HepG2 (cell line): ENCODE measurements around the gene MEMO1. TPM values are rescaled to one million over a fixed set of nuclear protein-coding genes. Genes with fewer than 3 reads are reported as not detected.

Experiments
- ATAC-seq: fragments of 200-7000 bp; cut with Tn5 transposase; 3 replicates; pipeline ENCODE4 v1.9.1; 2020; ENCODE audit warnings: mild to moderate bottlenecking, moderate library complexity
- BruUV-seq: library from RNA; stranded (reverse); fragments of 400-500 nt; replicated peaks from 2 replicates; lab custom pipeline; 2021; lab: Mats Ljungman, UMichigan
- CTCF ChIA-PET: fragments of 300-600 bp; formaldehyde crosslinking; extraction: SDS; loops from one replicate; lab custom pipeline; 2021; ENCODE audit warnings: low total read pairs, inconsistent platforms, low intra/inter-chr PET ratio; lab: Yijun Ruan, JAX
- POLR2A ChIA-PET: fragments of 350-600 bp; sonication (Branson Sonifier 250); formaldehyde crosslinking; loops from one replicate; lab custom pipeline; 2020; ENCODE audit warnings: antibody characterized with exemption, inconsistent platforms; lab: Yijun Ruan, JAX
- DNase-seq: peaks from one replicate; pipeline ENCODE4 v3.0.0-alpha.2; 2015; ENCODE audit warnings: low spot score
- FAIRE-seq: peaks from 3 replicates; lab custom pipeline; 2011; peaks lifted over from hg19 to GRCh38; lab: Jason Lieb, UNC
- H2AFZ ChIP-seq: one replicate; pipeline ENCODE4 v1.6.1; 2011; ENCODE audit warnings: low read length, inconsistent platforms
- H3K27ac ChIP-seq: fragments of 300-600 bp; 3 replicates; pipeline ENCODE4 v1.8.0; 2011; ENCODE audit warnings: mixed run types, mild to moderate bottlenecking, mixed read lengths, low read length, inconsistent platforms; ENCODE audit not compliant: insufficient read depth; ENCODE audit errors: extremely low read length
- H3K27me3 ChIP-seq, 2 experiments: fragments of 200-600 bp in 1 of 2; 2 replicates in 1 of 2; 3 replicates in 1 of 2; pipeline versions ENCODE4 v1.6.0 to v1.8.0; 2011; ENCODE audit warnings: low read length in 2 of 2, mild to moderate bottlenecking in 2 of 2, moderate library complexity in 2 of 2, inconsistent platforms in 1 of 2; ENCODE audit not compliant: insufficient read depth in 2 of 2, control insufficient read depth in 1 of 2
- H3K36me3 ChIP-seq, 2 experiments: fragments of 200-600 bp in 1 of 2; replicated peaks in 1 of 2; 2 replicates in 1 of 2; 3 replicates in 1 of 2; pipeline versions ENCODE4 v1.5.1 to v1.8.0; 2011; ENCODE audit warnings: low read length in 2 of 2, inconsistent platforms in 1 of 2; ENCODE audit not compliant: insufficient read depth in 2 of 2, control insufficient read depth in 1 of 2
- H3K4me1 ChIP-seq: 2 replicates; pipeline ENCODE4 v1.5.1; 2012; ENCODE audit warnings: low read length, inconsistent platforms; ENCODE audit not compliant: insufficient read depth
- H3K4me2 ChIP-seq: 2 replicates; pipeline ENCODE4 v1.6.0; 2011; ENCODE audit warnings: low read depth, low read length, inconsistent platforms
- H3K4me3 ChIP-seq, 3 experiments: fragments of 200-600 bp in 1 of 3; sonication (generic), shearing (Covaris generic) in 1 of 3; replicated peaks in 1 of 3; 2 replicates each; pipeline ENCODE4 v1.5.1; 2011 to 2016; ENCODE audit warnings: low read length in 3 of 3, inconsistent platforms in 2 of 3, low read depth in 2 of 3, mild to moderate bottlenecking in 2 of 3, control low read depth in 1 of 3, mixed read lengths in 1 of 3; ENCODE audit not compliant: insufficient read depth in 1 of 3
- H3K79me2 ChIP-seq: one replicate; pipeline ENCODE4 v1.6.1; 2011; ENCODE audit warnings: low read length, inconsistent platforms; ENCODE audit not compliant: insufficient read depth
- H3K9ac ChIP-seq: 2 replicates; pipeline ENCODE4 v1.6.0; 2011; ENCODE audit warnings: mild to moderate bottlenecking, low read depth, low read length, inconsistent platforms; ENCODE audit not compliant: insufficient read depth
- H3K9me3 ChIP-seq: 2 replicates; pipeline ENCODE4 v1.5.1; 2012; ENCODE audit warnings: mild to moderate bottlenecking, low read length
- H4K20me1 ChIP-seq: 2 replicates; pipeline ENCODE4 v1.6.0; 2011; ENCODE audit warnings: inconsistent platforms, mild to moderate bottlenecking, low read length, moderate library complexity; ENCODE audit not compliant: insufficient read depth
- HNRNPUL1 ChIP-seq: fragments of 200-400 bp; formaldehyde crosslinking; IDR thresholded peaks from 2 replicates; pipeline ENCODE4 v1.6.1; 2017; ENCODE audit warnings: low read depth, mild to moderate bottlenecking, low read length, moderate library complexity
- NCOA2 ChIP-seq: sonication (generic); formaldehyde crosslinking; IDR thresholded peaks from 2 replicates; pipeline ENCODE4 v1.8.0; 2022; ENCODE audit warnings: inconsistent platforms
- TFDP2 ChIP-seq: sonication (generic); formaldehyde crosslinking; IDR thresholded peaks from 2 replicates; pipeline ENCODE4 v1.4.0; 2020; ENCODE audit warnings: missing genetic modification reagents
- YY1 ChIP-seq: IDR thresholded peaks from 2 replicates; pipeline ENCODE4 v1.6.1; 2011; ENCODE audit warnings: low read length, low read depth, moderate library complexity, mild to moderate bottlenecking; ENCODE audit not compliant: insufficient read depth, insufficient replicate concordance
- ZNF101 ChIP-seq: sonication (generic); formaldehyde crosslinking; IDR thresholded peaks from 2 replicates; pipeline ENCODE4 v1.4.0; 2020; ENCODE audit warnings: mild to moderate bottlenecking, low read depth, missing genetic modification reagents, borderline replicate concordance
- ZNF816 ChIP-seq: sonication (generic); formaldehyde crosslinking; IDR thresholded peaks from 2 replicates; pipeline ENCODE4 v1.8.0; 2022; ENCODE audit warnings: missing genetic modification reagents, mild to moderate bottlenecking, borderline replicate concordance
- WGBS: methylation state at CpG from one replicate; pipeline ENCODE4 v1.1.6; 2017; ENCODE audit warnings: low lambda C conversion rate; 5-methylcytosine and 5-hydroxymethylcytosine counted together
- in situ Hi-C: cut with HindIII; loops from 2 replicates; pipeline ENCODE4 v1.10.0; 2017; ENCODE audit warnings: low pct_unique_long_range_greater_than_20kb; ENCODE audit not compliant: extremely low pct_ligation_motif_present
- intact Hi-C: fragments of 100-400 bp; cut with micrococcal nuclease; formaldehyde crosslinking; loops from one replicate; pipeline ENCODE4 v1.10.0; 2022; ENCODE audit not compliant: unreplicated experiment
- polyA plus RNA-seq, 8 experiments: library from polyadenylated mRNA; depleted of rRNA in 3 of 8; stranded (reverse) in 7 of 8; unstranded in 1 of 8; fragments of >200 nt; fragmentation: Illumina TruSeq in 4 of 8; extraction: Trizol in 4 of 8; gene quantifications; 2 replicates each; pipeline versions ENCODE4 v1.2.1 to v1.2.3, GENCODE V29; 2011 to 2016; ENCODE audit warnings: low read depth in 4 of 8, missing spikeins in 1 of 8, mixed read lengths in 1 of 8; ENCODE audit not compliant: insufficient read depth in 1 of 8
- total RNA-seq, 5 experiments: library from RNA; depleted of rRNA; stranded (reverse); fragments of >200 nt; fragmentation: Illumina TruSeq; extraction: Trizol; gene quantifications; 2 replicates each; pipeline ENCODE4 v1.2.3, GENCODE V29; 2016; ENCODE audit warnings: low read depth in 1 of 5
- TF ChIP-seq, protein P1 (sequence below): sonication (generic); formaldehyde crosslinking; IDR thresholded peaks from 2 replicates; pipeline ENCODE4 v1.4.0; 2020; ENCODE audit warnings: missing genetic modification reagents

MEMO1 gene
- total and polyA plus RNA-seq, 2 of the 13 experiments (the other 11 are each of a cell fraction or from before 2014, with no cell fraction given), result 69.8 to 81.6 TPM

GRCh38 chr2:31973665-31974064, 37.1 kb downstream of the MEMO1 start (continued):
- TF ChIP-seq, protein P1, sequence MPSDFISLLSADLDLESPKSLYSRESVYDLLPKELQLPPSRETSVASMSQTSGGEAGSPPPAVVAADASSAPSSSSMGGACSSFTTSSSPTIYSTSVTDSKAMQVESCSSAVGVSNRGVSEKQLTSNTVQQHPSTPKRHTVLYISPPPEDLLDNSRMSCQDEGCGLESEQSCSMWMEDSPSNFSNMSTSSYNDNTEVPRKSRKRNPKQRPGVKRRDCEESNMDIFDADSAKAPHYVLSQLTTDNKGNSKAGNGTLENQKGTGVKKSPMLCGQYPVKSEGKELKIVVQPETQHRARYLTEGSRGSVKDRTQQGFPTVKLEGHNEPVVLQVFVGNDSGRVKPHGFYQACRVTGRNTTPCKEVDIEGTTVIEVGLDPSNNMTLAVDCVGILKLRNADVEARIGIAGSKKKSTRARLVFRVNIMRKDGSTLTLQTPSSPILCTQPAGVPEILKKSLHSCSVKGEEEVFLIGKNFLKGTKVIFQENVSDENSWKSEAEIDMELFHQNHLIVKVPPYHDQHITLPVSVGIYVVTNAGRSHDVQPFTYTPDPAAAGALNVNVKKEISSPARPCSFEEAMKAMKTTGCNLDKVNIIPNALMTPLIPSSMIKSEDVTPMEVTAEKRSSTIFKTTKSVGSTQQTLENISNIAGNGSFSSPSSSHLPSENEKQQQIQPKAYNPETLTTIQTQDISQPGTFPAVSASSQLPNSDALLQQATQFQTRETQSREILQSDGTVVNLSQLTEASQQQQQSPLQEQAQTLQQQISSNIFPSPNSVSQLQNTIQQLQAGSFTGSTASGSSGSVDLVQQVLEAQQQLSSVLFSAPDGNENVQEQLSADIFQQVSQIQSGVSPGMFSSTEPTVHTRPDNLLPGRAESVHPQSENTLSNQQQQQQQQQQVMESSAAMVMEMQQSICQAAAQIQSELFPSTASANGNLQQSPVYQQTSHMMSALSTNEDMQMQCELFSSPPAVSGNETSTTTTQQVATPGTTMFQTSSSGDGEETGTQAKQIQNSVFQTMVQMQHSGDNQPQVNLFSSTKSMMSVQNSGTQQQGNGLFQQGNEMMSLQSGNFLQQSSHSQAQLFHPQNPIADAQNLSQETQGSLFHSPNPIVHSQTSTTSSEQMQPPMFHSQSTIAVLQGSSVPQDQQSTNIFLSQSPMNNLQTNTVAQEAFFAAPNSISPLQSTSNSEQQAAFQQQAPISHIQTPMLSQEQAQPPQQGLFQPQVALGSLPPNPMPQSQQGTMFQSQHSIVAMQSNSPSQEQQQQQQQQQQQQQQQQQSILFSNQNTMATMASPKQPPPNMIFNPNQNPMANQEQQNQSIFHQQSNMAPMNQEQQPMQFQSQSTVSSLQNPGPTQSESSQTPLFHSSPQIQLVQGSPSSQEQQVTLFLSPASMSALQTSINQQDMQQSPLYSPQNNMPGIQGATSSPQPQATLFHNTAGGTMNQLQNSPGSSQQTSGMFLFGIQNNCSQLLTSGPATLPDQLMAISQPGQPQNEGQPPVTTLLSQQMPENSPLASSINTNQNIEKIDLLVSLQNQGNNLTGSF (CRISPR knock-in tag), result no peak
- TF ChIP-seq ZNF101 (CRISPR knock-in tag) (no peak), TFDP2 (CRISPR knock-in tag) (no peak), YY1 (no peak), NCOA2 (no peak)
- TF ChIP-seq, all 625 proteins: peak for 0

- no peaks in the 10 kb centered on the region for H3K4me1 ChIP-seq
- no peak overlapping the region for H2AFZ ChIP-seq
- H3K27ac ChIP-seq, result no peak overlapping the region
- WGBS, result 98% methylated on average over 2 of the region's 2 CpGs
- POLR2A ChIA-PET, result no interaction called here
- no peaks in the 10 kb centered on the region for H3K9me3 ChIP-seq
- H3K4me2 ChIP-seq, result no peak overlapping the region
- peaks cover 6% of the 10 kb centered on the region; the same call in 1 of the 2 replicates for H4K20me1 ChIP-seq
- H3K79me2 ChIP-seq, result peaks cover 75% of the 10 kb centered on the region
- CTCF ChIA-PET, result no interaction called here
- in situ Hi-C loops, result no loop called here
- intact Hi-C loops, result loop anchor here (5.0 kb wide), 1 partner anchor 35 kb away; no protein-coding TSS in a partner anchor
- TF ChIP-seq HNRNPUL1 (no peak), ZNF816 (no peak)
- FAIRE-seq, result no peak
- peaks cover 0 to 1% of the 10 kb centered on the region in 2 experiments; a peak in 1 of 5 replicates for H3K36me3 ChIP-seq
- no peak overlapping the region for H3K4me3 ChIP-seq
- no peak for ATAC-seq
- H3K27me3 ChIP-seq, result no peaks in the 10 kb centered on the region; a peak in 1 of 5 replicates
- H3K9ac ChIP-seq, result no peak overlapping the region
- DNase-seq, result no peak
- BruUV-seq, result no TSS peak
These were observed 38.7 kb downstream of the MEMO1 start for GRCh38 chr2:31972059-31972458.
